ENCODE measurements around the gene LARGE1. TPM values are rescaled to one million over a fixed set of nuclear protein-coding genes. Genes with fewer than 3 reads are reported as not detected.
A peak's percentile ranks its signal among the peaks of the same experiment; 100 is the strongest.

Gene LARGE1
- total and polyA plus RNA-seq, 2 of the 4 experiments (the other 2 are of a cell fraction), result 6.2 to 12.4 TPM

DNA sequence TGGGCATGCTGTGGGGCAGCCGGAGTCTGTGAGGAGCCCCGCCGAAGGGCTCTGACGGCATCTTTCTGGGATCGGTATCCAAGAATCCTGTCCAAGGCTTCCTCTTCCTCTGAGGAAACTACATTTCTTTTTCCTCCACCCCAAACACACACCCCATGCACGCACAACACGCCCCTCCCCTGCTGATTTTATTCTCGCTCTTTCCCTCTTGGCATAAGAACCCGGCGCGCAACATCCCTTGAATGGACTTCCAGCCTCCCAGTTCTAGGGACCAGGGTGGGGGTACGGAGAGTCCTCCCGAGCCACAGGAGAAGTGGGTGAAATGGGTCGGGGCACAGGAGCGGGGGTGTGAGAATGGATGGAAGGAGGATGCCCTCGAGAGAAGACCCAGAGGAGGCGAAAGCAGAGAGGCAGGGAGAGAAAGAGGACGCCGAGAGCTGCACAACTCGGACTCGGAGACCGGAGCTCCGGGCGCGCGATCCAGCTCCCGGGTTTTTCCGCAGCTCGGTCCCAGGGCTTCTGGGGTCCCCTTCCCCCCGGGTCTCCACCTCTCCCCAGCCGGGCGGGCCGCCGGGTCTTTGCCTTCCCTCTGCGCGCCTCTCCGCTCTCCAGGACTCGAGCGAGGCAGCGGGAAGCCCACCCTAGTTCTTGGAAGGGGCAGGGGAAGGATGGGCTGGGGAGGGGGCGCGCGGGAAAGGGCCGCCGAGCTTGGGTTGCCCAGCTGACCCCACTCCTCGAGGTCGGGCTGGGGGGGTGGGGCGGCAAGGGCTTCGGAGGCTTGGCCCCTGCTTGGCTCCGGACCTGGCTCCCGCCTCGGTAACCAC lies 1.5 kb upstream of the LARGE1 start:
- TF ChIP-seq MAZ (IDR thresholded peaks at IDR 0.05; ENCODE audit: borderline replicate concordance, low read depth, low read length) (peak; percentile 61; the same call in 1 of the 2 replicates), BHLHE40 (IDR thresholded peaks at IDR 0.05; ENCODE audit: low read depth, low read length) (no peak), CHD1 (IDR thresholded peaks at IDR 0.05; ENCODE audit: low read depth, low read length) (no peak)
- TF ChIP-seq, protein P1, sequence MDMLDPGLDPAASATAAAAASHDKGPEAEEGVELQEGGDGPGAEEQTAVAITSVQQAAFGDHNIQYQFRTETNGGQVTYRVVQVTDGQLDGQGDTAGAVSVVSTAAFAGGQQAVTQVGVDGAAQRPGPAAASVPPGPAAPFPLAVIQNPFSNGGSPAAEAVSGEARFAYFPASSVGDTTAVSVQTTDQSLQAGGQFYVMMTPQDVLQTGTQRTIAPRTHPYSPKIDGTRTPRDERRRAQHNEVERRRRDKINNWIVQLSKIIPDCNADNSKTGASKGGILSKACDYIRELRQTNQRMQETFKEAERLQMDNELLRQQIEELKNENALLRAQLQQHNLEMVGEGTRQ (IDR thresholded peaks at IDR 0.05; ENCODE audit: low read depth, low read length), result 0 out of 2 replicates have a peak, but pooled peaks have one; percentile 8
- Histone ChIP-seq H3K56ac (ENCODE audit: extremely low read depth, insufficient read depth, low read length) (0 out of 2 replicates have a peak overlapping the region, but pooled peaks have one; percentile 50), H3K18ac (ENCODE audit: low read depth, low read length) (no peak overlapping the region; the same call in 1 of the 2 replicates), H4K5ac (ENCODE audit: low read depth, low read length) (no peak overlapping the region), H2AFZ (replicated peaks; ENCODE audit: low read length, poor library complexity) (peak overlapping the region; percentile 98), H2BK5ac (ENCODE audit: low read depth, low read length, poor library complexity, severe bottlenecking) (peak overlapping the region; percentile 35), H4K91ac (ENCODE audit: insufficient read depth, low read depth, low read length) (no peak overlapping the region; the same call in 1 of the 2 replicates), H3K4me2 (ENCODE audit: low read depth, low read length) (peak overlapping the region; percentile 99), H3K4ac (ENCODE audit: low read depth, low read length) (peak overlapping the region; percentile 50), H2BK20ac (ENCODE audit: low read depth, low read length) (no peak overlapping the region), H3K27ac (ENCODE audit: insufficient read depth, low read length) (peak overlapping the region; percentile 75), H3K9me1 (ENCODE audit: insufficient read depth, low read length) (no peaks in the 10 kb centered on the region), H2BK15ac (ENCODE audit: low read depth, low read length) (no peak overlapping the region; the same call in 2 of the 3 replicates), H4K8ac (ENCODE audit: low read depth in 2 of 2, low read length in 2 of 2) (peak overlapping the region in 1 of 2 experiments; percentile 34; a peak in 1 of 4 replicates), H3K23ac (ENCODE audit: low read depth, low read length) (peak overlapping the region; percentile 87), H3K36me3 (ENCODE audit: control insufficient read depth, insufficient read depth, low read length) (no peaks in the 10 kb centered on the region), H3K4me1 (ENCODE audit: control insufficient read depth, insufficient read depth, low read length) (no peaks in the 10 kb centered on the region), H2AK5ac (ENCODE audit: low read depth, low read length) (no peak overlapping the region), H3K79me1 (ENCODE audit: low read depth in 1 of 2, low read length in 2 of 2) (peaks cover 13 to 19% of the 10 kb centered on the region in 2 experiments; a peak in 3 of 4 replicates), H4K20me1 (ENCODE audit: insufficient read depth, low read length) (peaks cover 6% of the 10 kb centered on the region; the same call in 1 of the 2 replicates), H3K27me3 (ENCODE audit: control insufficient read depth, insufficient read depth, low read length) (no peaks in the 10 kb centered on the region), H3K9me3 (ENCODE audit: control insufficient read depth, insufficient read depth, low read length) (no peaks in the 10 kb centered on the region), H3K4me3 (ENCODE audit: insufficient read depth, low read depth, low read length) (peak overlapping the region; percentile 79), H2BK120ac (ENCODE audit: low read depth, low read length) (peak overlapping the region; percentile 70), H3K9ac (ENCODE audit: low read depth, low read length) (peak overlapping the region; percentile 77), H3K14ac (replicated peaks; ENCODE audit: low read depth, low read length) (peak overlapping the region; percentile 84; the same call in 1 of the 2 replicates), H2AK9ac (replicated peaks; ENCODE audit: low read depth, low read length, poor library complexity) (peak overlapping the region; percentile 82)
- no CpG with 5 or more reads among the region's 52 CpGs for WGBS, 2 experiments (ENCODE audit: extremely low coverage in 2 of 2, insufficient read length in 1 of 2)
- peak; percentile 25 for ATAC-seq (ENCODE audit: low read depth)
- ChIA-PET POLR2A (ENCODE audit: unreplicated experiment) (interaction anchor here (0.6 to 1.4 kb wide), 2 partner anchors 266 to 1229 kb away, joined by 3 read pairs; no protein-coding TSS in a partner anchor), CTCF (interaction anchor here (1.4 to 1.5 kb wide), 2 partner anchors 403 to 620 kb away, joined by 4 to 5 read pairs; no protein-coding TSS in a partner anchor)
- in situ Hi-C loops (cut with MboI; ENCODE audit: low sequenced_read_pairs) (loop anchor here (10.0 kb wide), 2 partner anchors 407 to 1233 kb away; no protein-coding TSS in a partner anchor), dilution Hi-C loops (cut with HindIII; ENCODE audit: low sequenced_read_pairs, unreplicated experiment) (no loop called here), intact Hi-C loops (cut with micrococcal nuclease) (loop anchor here (1.0 to 5.0 kb wide), 7 partner anchors 119 to 1311 kb away; no protein-coding TSS in a partner anchor)
- peak; percentile 60 for DNase-seq
- BruUV-seq (replicated peaks), result no TSS peak

Data from IMR-90 (cell line).